ENCODE results near the gene CADM4. TPM values are rescaled to one million over a fixed set of nuclear protein-coding genes. Genes with fewer than 3 reads are reported as not detected.

CADM4 gene
- total and polyA plus RNA-seq, 2 of the 8 experiments (the other 6 are each of a cell fraction or from before 2014, with no cell fraction given) = 13.5 to 25.0 TPM

GRCh38 chr19:43656436-43656835 lies 16.8 kb upstream of the CADM4 start (continued):
- TF ChIP-seq, protein P1, sequence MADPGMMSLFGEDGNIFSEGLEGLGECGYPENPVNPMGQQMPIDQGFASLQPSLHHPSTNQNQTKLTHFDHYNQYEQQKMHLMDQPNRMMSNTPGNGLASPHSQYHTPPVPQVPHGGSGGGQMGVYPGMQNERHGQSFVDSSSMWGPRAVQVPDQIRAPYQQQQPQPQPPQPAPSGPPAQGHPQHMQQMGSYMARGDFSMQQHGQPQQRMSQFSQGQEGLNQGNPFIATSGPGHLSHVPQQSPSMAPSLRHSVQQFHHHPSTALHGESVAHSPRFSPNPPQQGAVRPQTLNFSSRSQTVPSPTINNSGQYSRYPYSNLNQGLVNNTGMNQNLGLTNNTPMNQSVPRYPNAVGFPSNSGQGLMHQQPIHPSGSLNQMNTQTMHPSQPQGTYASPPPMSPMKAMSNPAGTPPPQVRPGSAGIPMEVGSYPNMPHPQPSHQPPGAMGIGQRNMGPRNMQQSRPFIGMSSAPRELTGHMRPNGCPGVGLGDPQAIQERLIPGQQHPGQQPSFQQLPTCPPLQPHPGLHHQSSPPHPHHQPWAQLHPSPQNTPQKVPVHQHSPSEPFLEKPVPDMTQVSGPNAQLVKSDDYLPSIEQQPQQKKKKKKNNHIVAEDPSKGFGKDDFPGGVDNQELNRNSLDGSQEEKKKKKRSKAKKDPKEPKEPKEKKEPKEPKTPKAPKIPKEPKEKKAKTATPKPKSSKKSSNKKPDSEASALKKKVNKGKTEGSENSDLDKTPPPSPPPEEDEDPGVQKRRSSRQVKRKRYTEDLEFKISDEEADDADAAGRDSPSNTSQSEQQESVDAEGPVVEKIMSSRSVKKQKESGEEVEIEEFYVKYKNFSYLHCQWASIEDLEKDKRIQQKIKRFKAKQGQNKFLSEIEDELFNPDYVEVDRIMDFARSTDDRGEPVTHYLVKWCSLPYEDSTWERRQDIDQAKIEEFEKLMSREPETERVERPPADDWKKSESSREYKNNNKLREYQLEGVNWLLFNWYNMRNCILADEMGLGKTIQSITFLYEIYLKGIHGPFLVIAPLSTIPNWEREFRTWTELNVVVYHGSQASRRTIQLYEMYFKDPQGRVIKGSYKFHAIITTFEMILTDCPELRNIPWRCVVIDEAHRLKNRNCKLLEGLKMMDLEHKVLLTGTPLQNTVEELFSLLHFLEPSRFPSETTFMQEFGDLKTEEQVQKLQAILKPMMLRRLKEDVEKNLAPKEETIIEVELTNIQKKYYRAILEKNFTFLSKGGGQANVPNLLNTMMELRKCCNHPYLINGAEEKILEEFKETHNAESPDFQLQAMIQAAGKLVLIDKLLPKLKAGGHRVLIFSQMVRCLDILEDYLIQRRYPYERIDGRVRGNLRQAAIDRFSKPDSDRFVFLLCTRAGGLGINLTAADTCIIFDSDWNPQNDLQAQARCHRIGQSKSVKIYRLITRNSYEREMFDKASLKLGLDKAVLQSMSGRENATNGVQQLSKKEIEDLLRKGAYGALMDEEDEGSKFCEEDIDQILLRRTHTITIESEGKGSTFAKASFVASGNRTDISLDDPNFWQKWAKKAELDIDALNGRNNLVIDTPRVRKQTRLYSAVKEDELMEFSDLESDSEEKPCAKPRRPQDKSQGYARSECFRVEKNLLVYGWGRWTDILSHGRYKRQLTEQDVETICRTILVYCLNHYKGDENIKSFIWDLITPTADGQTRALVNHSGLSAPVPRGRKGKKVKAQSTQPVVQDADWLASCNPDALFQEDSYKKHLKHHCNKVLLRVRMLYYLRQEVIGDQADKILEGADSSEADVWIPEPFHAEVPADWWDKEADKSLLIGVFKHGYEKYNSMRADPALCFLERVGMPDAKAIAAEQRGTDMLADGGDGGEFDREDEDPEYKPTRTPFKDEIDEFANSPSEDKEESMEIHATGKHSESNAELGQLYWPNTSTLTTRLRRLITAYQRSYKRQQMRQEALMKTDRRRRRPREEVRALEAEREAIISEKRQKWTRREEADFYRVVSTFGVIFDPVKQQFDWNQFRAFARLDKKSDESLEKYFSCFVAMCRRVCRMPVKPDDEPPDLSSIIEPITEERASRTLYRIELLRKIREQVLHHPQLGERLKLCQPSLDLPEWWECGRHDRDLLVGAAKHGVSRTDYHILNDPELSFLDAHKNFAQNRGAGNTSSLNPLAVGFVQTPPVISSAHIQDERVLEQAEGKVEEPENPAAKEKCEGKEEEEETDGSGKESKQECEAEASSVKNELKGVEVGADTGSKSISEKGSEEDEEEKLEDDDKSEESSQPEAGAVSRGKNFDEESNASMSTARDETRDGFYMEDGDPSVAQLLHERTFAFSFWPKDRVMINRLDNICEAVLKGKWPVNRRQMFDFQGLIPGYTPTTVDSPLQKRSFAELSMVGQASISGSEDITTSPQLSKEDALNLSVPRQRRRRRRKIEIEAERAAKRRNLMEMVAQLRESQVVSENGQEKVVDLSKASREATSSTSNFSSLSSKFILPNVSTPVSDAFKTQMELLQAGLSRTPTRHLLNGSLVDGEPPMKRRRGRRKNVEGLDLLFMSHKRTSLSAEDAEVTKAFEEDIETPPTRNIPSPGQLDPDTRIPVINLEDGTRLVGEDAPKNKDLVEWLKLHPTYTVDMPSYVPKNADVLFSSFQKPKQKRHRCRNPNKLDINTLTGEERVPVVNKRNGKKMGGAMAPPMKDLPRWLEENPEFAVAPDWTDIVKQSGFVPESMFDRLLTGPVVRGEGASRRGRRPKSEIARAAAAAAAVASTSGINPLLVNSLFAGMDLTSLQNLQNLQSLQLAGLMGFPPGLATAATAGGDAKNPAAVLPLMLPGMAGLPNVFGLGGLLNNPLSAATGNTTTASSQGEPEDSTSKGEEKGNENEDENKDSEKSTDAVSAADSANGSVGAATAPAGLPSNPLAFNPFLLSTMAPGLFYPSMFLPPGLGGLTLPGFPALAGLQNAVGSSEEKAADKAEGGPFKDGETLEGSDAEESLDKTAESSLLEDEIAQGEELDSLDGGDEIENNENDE (IDR thresholded peaks at IDR 0.05; ENCODE audit: insufficient replicate concordance, low read length) = no peak
- TF ChIP-seq SRF (IDR thresholded peaks at IDR 0.05; ENCODE audit: low read depth, low read length) = no peak
- no peak for TF ChIP-seq SUZ12 (IDR thresholded peaks at IDR 0.05; ENCODE audit: low read length)
- TF ChIP-seq RAD21 (IDR thresholded peaks at IDR 0.05 in 1 of 2, conservative IDR thresholded peaks at IDR 0.05 in 1 of 2; ENCODE audit: low read depth in 2 of 2, low read length in 2 of 2) = no peak
- TF ChIP-seq SP2 (IDR thresholded peaks at IDR 0.05; ENCODE audit: low read length) = no peak
- no peak for TF ChIP-seq CEBPB (IDR thresholded peaks at IDR 0.05; ENCODE audit: low read depth, low read length)
- no peak for TF ChIP-seq SP4 (IDR thresholded peaks at IDR 0.05; ENCODE audit: low read length)
- no peak for TF ChIP-seq NRF1 (IDR thresholded peaks at IDR 0.05; ENCODE audit: low read depth, low read length)
- no peak for TF ChIP-seq MAX (IDR thresholded peaks at IDR 0.05)
- TF ChIP-seq KDM1A (IDR thresholded peaks at IDR 0.05; ENCODE audit: borderline replicate concordance, low read length) = no peak
- no peak for TF ChIP-seq ATF3 (IDR thresholded peaks at IDR 0.05; ENCODE audit: insufficient read depth, low read depth, low read length)
- no peak for TF ChIP-seq ASH2L (IDR thresholded peaks at IDR 0.05; ENCODE audit: low read length)
